Activated CD8-positive, alpha-beta memory T cell treated with anti-CD3 and anti-CD28 coated beads, Interleukin-2, amount 50 U/mL, for 1 hour (primary cell): ENCODE measurements around the gene PARP6.

Experiments used
- DNase-seq: peaks from one replicate; pipeline ENCODE4 v3.0.0-alpha.2; 2020; ENCODE audit errors: extremely low read depth

The PARP6 gene

DNA sequence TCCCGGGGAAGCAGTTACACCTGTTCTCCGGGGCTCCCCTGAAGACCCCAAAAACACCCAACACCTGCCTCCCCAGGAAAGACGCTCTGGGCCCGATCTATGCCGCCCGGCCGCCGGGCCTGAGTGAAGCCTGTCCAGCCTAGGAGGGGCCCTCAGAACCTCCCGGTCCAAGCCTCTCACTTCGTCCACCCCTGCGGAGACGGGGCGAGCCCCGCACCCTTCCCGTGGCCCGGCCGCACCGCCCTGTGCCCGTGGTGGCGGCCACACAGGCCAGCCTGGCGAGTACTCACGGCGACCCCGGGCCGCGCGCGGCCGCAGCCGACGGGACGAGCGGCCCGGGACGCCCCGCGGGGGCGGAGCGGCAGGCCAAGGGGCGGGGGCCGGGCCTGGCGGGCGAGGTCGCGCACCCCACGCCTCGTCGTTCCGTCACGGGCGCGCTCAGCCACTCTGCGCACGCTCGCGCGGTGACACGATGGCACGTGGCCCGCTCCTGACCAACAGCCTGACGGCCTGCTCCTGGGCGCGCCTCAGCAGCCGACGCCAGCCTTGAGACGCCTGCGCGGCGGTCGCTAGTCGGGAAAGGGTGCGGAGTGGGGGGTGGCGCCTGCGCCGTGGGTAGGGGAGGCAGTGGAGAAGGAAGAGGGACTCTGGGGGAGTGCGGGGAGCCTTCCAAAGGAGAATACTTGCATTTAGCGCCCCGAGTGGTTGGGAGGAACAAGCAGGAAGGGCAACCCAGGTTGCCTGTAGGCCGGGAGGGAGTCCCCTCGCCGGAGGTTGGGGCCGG, at the start of gene PARP6:
TSS of gene PARP6 (minus strand) at position 342 of the 784 bp plus-strand sequence. CDS start 5,077 bp downstream, outside the sequence.
- DNase-seq: peak; percentile 94

DNA sequence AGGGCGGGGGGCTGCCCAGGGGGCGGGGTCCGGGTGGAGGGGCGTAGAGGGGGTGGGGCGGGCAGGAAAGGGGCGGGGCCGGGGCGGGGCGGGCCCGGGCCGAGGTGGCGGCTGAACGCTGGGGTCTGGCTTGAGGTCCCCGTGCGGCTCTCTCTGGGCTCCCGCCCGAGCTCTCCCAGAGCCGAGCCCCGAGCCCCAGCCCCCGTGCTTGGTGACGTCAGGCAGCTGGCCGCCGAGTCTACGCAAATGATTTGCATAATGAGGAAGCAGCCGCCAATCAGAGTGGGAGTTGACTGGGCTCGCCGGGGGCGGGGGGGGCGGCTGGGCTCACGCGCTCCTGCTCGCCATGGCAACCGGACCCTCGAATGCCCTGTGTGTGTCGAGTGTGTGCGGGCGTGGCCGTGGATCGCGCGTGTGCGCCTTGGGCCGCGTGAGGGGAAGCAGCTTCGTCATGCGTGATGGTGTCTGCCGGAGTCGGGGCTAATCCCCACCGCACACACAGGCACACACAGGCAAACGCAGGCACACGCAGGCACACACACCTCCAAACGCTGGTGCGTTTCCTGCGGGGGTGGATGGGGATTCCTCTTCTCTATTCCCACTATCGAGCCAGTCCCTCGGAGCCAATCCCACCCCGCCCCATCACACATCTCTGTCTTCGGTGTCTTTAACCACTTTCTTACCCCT, 47.8 kb upstream of the PARP6 start, which contains the start of gene CELF6:
TSS of gene CELF6 (minus strand) at position 173 of the 687 bp plus-strand sequence. CDS start 283 bp downstream, outside the sequence.
- peak; percentile 67 for DNase-seq

- no peak for DNase-seq
Observed at GRCh38 chr15:72319360-72319984, 47.1 kb upstream of the PARP6 start.

- DNase-seq: no peak
Observed at GRCh38 chr15:72318408-72318942, 46.1 kb upstream of the PARP6 start.

- DNase-seq: no peak
Observed at GRCh38 chr15:72315706-72316370, 43.5 kb upstream of the PARP6 start.

GRCh38 chr15:72313881-72314280, 41.5 kb upstream of the PARP6 start:
- DNase-seq: no peak

GRCh38 chr15:72313448-72313840, 41.1 kb upstream of the PARP6 start:
- no peak for DNase-seq

DNA sequence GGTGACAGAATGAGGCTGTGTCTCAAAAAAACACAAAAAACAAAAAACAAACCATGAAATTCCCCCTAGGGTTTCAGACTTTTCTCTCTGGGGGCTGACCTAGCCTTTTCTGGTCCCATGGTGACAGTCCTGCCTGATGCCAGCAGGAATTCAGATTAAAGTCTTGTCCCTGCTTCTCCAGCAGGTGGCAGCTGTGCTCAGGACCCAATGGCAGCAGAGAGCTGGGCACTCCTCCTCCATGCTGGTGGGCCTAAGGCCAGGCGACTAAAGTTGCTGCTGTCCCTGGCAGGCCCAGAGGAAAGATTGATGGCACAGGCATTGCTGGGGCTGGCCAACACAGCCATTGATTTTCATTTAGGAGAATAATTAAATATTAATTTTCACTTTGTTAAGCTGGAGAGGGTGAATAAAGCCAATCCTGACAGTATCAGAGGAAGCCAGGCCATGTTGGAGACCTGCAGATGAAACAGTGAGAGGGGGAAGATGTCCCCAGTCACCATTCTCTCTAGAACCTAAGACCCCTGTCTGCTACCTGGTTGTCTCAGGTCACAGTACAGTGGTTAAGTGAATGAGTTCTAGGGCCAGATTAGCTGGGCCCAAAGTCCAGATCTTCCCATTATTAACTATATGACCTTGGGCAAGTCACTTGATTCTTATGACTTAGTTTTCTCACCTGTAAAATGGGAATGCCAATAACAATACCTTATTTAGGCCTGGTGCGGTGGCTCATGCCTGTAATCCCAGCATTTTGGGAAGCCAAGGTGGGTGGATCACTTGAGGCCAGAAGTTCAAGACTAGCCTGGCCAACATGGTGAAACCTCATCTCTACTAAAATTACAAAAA, 40.5 kb upstream of the PARP6 start:
- no peak for DNase-seq

DNA sequence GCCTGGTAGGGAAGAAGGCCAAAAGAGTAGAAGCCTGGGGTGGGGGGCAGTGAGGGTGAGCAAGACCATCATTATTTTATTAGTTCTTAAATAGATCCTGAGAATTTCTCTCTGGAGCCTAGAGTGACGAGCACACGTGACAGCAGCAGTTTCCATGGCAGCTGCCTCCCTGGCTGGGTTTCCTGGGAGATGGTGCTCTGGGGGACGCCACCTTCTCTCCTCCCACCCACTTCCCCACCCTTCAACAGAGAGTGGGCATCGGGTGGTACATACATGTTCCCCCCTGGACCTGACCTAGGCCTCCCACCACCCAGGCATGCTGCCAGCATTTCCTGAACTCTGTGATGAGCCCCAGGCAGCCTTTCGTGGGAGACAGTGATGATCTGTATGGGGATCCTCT, 34.7 kb upstream of the PARP6 start:
- DNase-seq: no peak

DNA sequence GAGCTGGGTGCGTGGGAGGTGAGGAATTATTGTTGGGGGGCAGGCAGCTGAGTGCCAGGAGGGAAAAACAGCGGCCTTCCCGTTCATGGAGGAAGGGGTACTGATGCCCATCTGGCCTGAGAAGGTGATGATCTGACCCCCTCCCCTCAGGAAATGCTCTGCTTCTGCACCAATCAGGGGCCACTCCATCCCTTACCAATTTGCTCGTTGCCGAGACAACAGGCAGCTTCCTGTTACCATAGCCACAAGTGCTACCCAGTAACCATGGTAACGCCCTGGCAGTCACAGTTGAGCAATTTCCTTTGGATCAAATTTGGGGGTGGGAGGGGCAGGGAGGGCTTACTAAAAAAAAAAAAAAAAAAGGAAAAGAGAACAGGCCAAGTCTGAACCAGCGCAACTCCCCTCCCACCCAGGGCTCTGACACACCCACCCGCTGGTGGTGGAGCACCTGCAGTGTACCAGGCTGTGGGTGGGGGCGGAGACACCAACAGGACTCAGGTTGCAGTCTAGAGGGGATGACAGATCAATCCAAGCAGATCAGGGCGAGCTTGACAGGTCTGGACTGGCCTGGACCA, 33.9 kb upstream of the PARP6 start:
- DNase-seq: peak; percentile 33

GRCh38 chr15:72304596-72304995, 32.2 kb upstream of the PARP6 start:
- no peak for DNase-seq

DNA sequence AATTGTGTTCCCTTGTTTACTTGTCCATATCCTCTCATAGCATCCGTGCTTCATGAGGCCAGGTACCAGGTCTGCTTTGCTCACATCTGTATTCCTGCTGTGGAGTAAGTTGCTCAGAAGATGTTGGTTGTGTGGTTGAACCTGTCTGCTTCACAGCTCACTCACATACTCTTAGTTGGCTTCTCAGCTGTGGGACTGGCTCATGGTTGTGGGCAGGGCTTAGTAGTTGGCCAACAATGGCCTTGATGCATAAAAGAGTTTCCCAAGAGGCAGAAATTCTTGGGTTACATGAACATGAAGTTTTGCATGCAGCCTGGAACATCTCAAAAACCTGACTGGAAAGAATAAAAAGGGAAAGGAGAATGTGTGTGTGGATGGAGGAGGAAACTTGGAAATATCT, 30.6 kb upstream of the PARP6 start:
- DNase-seq: no peak

GRCh38 chr15:72289597-72290325, 17.4 kb upstream of the PARP6 start:
- no peak for DNase-seq

- no peak for DNase-seq
Observed at GRCh38 chr15:72288796-72289596, 16.6 kb upstream of the PARP6 start.

- DNase-seq: no peak
Observed at GRCh38 chr15:72285927-72286516, 13.7 kb upstream of the PARP6 start.

DNA sequence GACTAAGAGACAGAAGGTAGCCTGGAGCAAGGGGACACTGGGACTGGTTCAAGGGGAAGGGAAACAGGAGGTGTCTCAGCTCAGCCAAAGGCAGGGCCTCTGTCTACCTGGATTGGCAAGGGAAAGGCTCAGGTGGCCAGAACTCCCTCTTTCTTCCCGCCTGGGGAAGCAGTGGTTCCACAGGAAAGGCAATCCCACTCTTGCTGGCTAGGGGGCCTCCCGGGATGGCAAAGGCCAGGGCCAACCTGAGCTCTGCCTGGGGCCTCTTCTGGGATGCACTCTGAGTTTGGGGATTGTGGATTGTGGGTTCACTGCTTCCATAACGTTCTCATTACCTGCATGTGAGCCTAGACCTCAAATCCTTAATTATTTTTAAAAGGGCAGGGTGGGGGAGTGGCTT, 13.0 kb upstream of the PARP6 start:
- DNase-seq: no peak

DNA sequence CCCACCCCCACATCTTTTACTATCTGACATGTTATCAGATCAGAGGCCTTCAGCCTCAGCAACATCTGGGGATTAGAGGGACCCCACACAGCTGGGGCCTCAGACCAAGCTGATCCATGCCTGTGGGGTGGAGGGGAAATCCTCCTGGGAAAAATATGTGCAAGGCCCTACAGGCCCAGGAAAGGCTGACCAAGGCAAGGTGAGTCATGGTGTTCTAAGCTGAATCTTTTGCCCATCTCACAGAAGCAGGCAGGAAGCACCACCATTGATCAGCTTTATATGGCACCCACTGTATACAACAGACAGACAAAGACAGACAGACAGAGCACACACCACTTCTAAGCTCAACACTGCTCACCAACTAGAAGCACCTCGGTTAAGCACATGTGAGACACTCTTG, 12.4 kb upstream of the PARP6 start:
- no peak for DNase-seq

DNA sequence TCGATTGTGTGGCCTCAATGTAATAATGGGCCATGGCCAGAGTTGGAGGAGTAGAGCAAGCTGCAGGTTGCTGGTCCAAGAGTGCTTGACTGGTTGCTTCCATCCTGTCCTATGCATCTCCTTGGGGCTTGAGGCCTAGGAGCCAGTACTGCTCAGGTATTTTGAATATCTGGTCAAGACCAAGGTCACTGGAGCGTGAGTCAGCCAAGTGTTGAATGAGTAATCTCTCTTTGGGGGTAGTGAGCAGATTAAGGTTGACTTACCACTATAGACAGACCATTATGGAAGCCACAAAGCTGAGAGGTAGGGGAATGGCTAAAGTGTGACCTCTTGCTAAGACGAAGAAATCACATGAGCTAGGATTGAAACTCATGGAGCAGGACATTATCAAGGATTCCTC, 9.4 kb upstream of the PARP6 start:
- DNase-seq: no peak

GRCh38 chr15:72280751-72281150, 8.4 kb upstream of the PARP6 start:
- DNase-seq: no peak
